GM12865 (cell line): ENCODE results near the gene PLS3.
"Not testable (repeated sequence)": the region's sequence is repeated elsewhere in the genome, so short reads cannot be mapped to it uniquely, and the experiment has no call there.

ENCODE experiments used
- DNase-seq: peaks from one replicate; pipeline ENCODE4 v3.0.0; 2010; ENCODE audit warnings: low read depth
- H3K4me3 ChIP-seq: 2 replicates; pipeline ENCODE4 v1.5.1; 2011; ENCODE audit warnings: mild to moderate bottlenecking, low read depth, low read length, control low read depth
- TF ChIP-seq, protein P1 (sequence below): IDR thresholded peaks from 2 replicates; pipeline ENCODE4 v1.5.1; 2011; ENCODE audit warnings: low read length, control low read depth, low read depth, inconsistent platforms; ENCODE audit not compliant: insufficient read depth; ENCODE audit errors: missing control alignments

PLS3 gene

DNA sequence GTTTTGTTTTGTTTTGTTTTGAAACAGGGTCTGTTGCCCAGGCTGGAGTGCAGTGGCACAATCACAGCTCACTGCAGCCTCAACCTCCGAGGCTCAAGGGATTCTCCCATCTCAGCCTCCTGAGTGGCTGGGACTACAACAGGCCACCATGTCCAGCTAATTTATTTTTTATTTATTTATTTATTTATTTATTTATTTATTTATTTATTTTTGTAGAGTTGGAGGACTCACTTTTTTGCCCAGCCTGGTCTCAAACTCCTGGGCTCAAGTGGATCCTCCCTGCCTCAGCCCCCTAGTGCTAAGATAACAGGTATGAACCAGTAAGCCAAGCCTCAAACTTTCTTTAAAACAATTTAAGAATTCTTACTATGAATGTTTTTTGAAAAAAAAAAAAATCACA, 26.6 kb upstream of the PLS3 start:
- DNase-seq, result no peak
- H3K4me3 ChIP-seq, result no peak overlapping the region
- TF ChIP-seq, protein P1, sequence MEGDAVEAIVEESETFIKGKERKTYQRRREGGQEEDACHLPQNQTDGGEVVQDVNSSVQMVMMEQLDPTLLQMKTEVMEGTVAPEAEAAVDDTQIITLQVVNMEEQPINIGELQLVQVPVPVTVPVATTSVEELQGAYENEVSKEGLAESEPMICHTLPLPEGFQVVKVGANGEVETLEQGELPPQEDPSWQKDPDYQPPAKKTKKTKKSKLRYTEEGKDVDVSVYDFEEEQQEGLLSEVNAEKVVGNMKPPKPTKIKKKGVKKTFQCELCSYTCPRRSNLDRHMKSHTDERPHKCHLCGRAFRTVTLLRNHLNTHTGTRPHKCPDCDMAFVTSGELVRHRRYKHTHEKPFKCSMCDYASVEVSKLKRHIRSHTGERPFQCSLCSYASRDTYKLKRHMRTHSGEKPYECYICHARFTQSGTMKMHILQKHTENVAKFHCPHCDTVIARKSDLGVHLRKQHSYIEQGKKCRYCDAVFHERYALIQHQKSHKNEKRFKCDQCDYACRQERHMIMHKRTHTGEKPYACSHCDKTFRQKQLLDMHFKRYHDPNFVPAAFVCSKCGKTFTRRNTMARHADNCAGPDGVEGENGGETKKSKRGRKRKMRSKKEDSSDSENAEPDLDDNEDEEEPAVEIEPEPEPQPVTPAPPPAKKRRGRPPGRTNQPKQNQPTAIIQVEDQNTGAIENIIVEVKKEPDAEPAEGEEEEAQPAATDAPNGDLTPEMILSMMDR, result no peak

DNA sequence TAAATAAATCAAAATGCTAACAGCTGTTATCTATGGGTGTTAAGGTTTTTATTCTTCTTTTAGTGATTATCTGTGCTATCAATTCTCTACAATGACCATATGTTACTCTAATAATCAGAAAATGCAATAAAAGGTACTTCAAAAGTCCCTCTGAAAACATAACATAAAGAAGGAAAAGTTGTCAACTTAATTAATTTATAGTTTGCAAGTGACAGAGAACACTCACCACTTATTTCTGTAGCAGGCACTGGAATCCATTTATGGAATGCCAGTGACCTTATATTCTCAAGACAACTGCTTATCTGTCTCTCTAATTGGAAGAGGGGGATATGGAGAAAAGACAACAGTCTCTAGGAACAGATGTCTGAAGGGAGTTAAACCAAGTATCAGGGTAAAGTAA, 25.6 kb upstream of the PLS3 start:
- no peak for DNase-seq
- no peak overlapping the region for H3K4me3 ChIP-seq
- TF ChIP-seq, protein P1, result no peak

DNA sequence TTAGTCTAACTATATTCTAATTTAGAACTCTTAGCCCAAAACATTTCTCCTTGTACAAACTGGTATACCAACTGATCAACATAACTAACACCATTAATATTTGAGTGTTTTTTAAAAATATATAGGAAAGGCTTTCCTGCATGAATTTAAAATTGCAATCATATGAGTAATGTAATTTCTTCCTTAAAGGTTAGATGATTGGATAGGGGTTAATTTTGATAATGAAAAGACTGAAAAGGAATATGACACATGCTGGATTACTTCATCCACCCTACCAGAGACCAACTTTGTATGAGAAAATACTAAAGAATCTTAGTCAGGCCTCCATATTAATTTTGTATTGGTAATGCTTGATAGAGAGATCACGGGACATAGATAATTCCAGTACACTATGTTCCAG, 25.1 kb upstream of the PLS3 start:
- TF ChIP-seq, protein P1, result no peak
- no peak for DNase-seq
- no peak overlapping the region for H3K4me3 ChIP-seq

DNA sequence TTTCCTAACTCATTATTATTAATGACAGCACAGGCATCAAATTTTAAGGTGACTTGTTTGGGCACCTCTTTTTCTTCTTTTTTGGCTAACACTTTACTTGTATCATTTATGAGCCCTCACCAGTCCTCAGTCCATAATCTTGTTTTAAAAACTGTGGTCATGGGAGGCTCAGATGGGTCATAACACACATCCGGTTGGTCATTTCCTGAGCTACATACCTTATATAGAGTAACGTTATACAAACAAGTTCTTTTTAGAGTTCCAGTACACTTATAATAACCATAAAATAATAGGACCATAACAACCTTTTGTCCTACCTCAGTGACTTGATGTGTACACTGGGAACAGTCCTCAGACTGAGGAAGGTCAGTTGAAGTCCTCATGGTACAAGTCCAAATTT, 21.1 kb upstream of the PLS3 start:
- TF ChIP-seq, protein P1, result no peak
- H3K4me3 ChIP-seq, result no peak overlapping the region
- DNase-seq, result peak; percentile 17

DNA sequence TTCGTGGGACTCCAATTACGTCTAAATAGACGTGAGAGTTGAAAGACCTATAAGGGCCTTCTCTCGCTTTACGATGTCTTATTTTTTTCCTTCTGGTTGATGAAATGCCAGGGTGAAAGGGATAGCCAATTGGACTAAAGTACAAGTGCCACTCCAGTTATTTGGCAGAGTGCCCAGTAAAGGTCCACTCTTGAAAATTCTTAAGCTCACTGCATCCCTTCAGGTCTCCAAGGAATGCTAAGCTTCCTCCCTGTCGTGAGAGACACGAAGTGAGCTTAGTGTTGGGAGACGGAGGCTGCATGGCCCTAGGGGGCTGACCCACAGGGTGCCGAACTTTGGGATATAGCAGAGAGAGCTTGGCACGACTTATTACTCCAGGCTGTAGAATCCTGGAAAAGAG, 19.9 kb upstream of the PLS3 start:
- not testable (repeated sequence) for H3K4me3 ChIP-seq, DNase-seq

DNA sequence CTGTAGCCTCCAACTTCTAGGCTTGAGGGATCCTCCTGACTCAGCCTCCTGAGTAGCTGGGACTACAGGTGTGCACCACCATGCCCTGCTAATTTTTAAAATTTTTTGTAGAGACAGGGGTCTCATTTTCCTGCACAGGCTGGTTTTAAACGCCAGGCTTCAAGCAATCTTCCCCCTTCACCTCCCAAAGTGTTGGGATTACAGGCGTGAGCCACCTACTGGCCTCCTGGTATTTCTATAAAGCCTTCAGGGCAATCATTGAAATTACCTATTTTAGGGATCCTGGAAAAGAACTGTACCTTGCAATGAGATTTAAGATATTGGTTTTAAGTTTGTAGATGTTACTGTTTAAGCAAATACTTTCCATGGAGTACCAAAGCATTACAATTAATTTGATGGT, 13.5 kb upstream of the PLS3 start:
- DNase-seq, result no peak
- TF ChIP-seq, protein P1, result no peak
- H3K4me3 ChIP-seq, result no peak overlapping the region

DNA sequence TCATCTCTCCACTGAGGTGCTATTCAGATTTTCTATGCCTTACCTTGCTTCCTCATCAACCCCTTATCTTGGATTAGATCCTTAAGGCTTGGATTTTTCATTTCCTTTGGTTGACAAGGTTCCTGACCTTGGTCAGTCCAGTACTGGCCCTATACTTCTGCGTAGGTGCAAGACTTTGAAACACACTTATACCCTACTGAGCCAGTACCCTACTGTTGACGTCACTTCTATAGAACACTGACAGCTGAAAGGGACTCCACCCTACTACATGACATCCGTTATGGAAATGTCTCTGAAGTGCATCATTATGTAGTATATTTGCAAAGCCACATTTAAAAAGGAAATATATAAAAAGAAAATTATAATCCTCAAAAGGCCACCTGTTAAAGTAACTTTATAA, 12.0 kb upstream of the PLS3 start:
- no peak for DNase-seq
- TF ChIP-seq, protein P1, result no peak
- no peak overlapping the region for H3K4me3 ChIP-seq

DNA sequence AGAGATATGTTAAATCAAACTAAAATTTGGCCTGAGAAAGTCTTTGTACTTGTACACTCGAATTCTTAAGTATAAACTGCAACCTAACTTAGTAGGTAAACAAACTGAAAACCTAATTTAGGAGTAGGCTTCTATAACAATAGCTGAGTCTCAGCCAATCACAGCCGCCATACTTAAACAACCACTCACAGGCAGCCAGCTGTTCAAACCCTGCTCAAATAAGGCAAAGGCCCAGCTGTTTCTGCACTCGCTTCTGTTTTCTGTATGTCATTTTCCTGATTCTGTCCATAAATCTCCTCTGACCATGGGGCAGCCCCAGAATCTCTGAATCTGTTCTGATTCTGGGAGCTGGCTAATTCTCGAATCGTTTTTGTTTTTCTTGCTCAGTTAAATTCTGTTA, 7.8 kb upstream of the PLS3 start:
- TF ChIP-seq, protein P1, result no peak
- no peak for DNase-seq

More for the DNA sequence above, 7.8 kb upstream of the PLS3 start:
- no peak overlapping the region for H3K4me3 ChIP-seq
